Aorta (tissue), 5 donors: ENCODE measurements around the gene TECTA. TPM values are rescaled to one million over a fixed set of nuclear protein-coding genes. Genes with fewer than 3 reads are reported as not detected.

Experiments
- ATAC-seq: fragments of 200-7000 bp; cut with Tn5 transposase; one replicate; pipeline ENCODE4 v1.9.1; 2022; ENCODE audit warnings: moderate library complexity; ENCODE audit not compliant: low FRiP score
- DNase-seq, 2 donors: peaks; one replicate each; pipeline ENCODE4 v3.0.0-alpha.2; 2020
- H3K27ac ChIP-seq, 2 donors: one replicate each; pipeline ENCODE4 v1.5.1; 2013; ENCODE audit warnings: low read length in 2 of 2, mild to moderate bottlenecking in 2 of 2, moderate library complexity in 2 of 2, control low read depth in 1 of 2, inconsistent platforms in 1 of 2, low read depth in 1 of 2
- H3K27me3 ChIP-seq, 2 donors: one replicate each; pipeline ENCODE4 v1.6.1; 2013; ENCODE audit warnings: control low read depth in 1 of 2, low read length in 1 of 2, mild to moderate bottlenecking in 1 of 2, moderate library complexity in 1 of 2; ENCODE audit not compliant: insufficient read depth in 2 of 2, control insufficient read depth in 1 of 2
- H3K36me3 ChIP-seq, 2 donors: one replicate each; pipeline ENCODE4 v1.6.1; 2013; ENCODE audit warnings: control low read depth in 1 of 2, low read length in 1 of 2, mild to moderate bottlenecking in 1 of 2; ENCODE audit not compliant: insufficient read depth in 2 of 2, control insufficient read depth in 1 of 2
- H3K4me1 ChIP-seq, 2 donors: one replicate each; pipeline ENCODE4 v1.6.1; 2013; ENCODE audit warnings: low read length in 2 of 2, control low read depth in 1 of 2, mild to moderate bottlenecking in 1 of 2, moderate library complexity in 1 of 2; ENCODE audit not compliant: insufficient read depth in 2 of 2, control insufficient read depth in 1 of 2
- H3K4me3 ChIP-seq, 2 donors: one replicate each; pipeline ENCODE4 v1.5.1; 2013; ENCODE audit warnings: low read length in 2 of 2, control low read depth in 1 of 2, mild to moderate bottlenecking in 1 of 2
- H3K9me3 ChIP-seq: one replicate; pipeline ENCODE4 v1.6.1; 2013; ENCODE audit warnings: mild to moderate bottlenecking, low read length; ENCODE audit not compliant: control insufficient read depth
- WGBS, 2 donors: extraction: QIAGEN DNeasy Blood & Tissue Kit; methylation state at CpG; one replicate each; pipeline ENCODE4 v1.1.7; 2013; 5-methylcytosine and 5-hydroxymethylcytosine counted together
- intact Hi-C, 2 donors: fragments of 100-400 bp; cut with DNase I; formaldehyde crosslinking; loops; one replicate each; pipeline versions ENCODE4 v1.14.2 to v1.15.0; 2022
- polyA plus RNA-seq, 2 donors: library from polyadenylated mRNA; stranded (reverse); fragments of 200-250 nt; gene quantifications; one replicate each; pipeline ENCODE4 v1.2.3, GENCODE V29; 2013
- total RNA-seq, 2 donors: library from RNA; stranded (reverse); fragmentation: NEBNext Ultra II Directional; extraction: Animal tissue kit (Norgen Biotek cat#: 25700); gene quantifications; one replicate each; pipeline ENCODE4 v1.2.1, GENCODE V29; 2021
- donor health status: healthy with polysubstance abuse.
- donor health status: Bipolar disorder and iron deficiency.
- donor health status: DM: no; HTN: no; CAD: no.
- donor health status: DM: no; HTN: no; CAD: no.
- donor health status: DM: yes; HTN: yes; CAD: no.

Gene TECTA
- total and polyA plus RNA-seq, 4 donors: 0.63 to 0.95 (median 0.75) TPM; not detected in 1

- ATAC-seq (peak; percentile 82), DNase-seq (no peak)
- H3K4me1 ChIP-seq: no peaks in the 10 kb centered on the region
- 10 to 12% methylated on average over 13 of the region's 13 CpGs for WGBS, 2 donors
- intact Hi-C loops: loop anchor here (5.0 to 10.0 kb wide), 2 partner anchors 680 to 683 kb away; partner anchors contain the start of gene GRIK4 (in 2 of the 2)
- no peak overlapping the region for H3K4me3 ChIP-seq
- no peaks in the 10 kb centered on the region for H3K27me3 ChIP-seq
- H3K36me3 ChIP-seq: no peaks in the 10 kb centered on the region
- no peaks in the 10 kb centered on the region for H3K9me3 ChIP-seq
- no peak overlapping the region for H3K27ac ChIP-seq
Observed at GRCh38 chr11:121194731-121195596, 93.9 kb downstream of the TECTA start.

GRCh38 chr11:121198491-121198890, 97.4 kb downstream of the TECTA start:
- DNase-seq (no peak), ATAC-seq (no peak)
- Histone ChIP-seq H3K9me3 (no peaks in the 10 kb centered on the region), H3K4me1 (no peaks in the 10 kb centered on the region), H3K27me3 (no peaks in the 10 kb centered on the region), H3K27ac (no peak overlapping the region), H3K36me3 (no peaks in the 10 kb centered on the region), H3K4me3 (no peak overlapping the region)
- intact Hi-C loops: loop anchor here in 1 of 2 donors (10.0 kb wide), 1 partner anchor 684 kb away; the partner anchor contains the start of gene GRIK4
- 76 to 88% methylated on average over 5 of the region's 5 CpGs for WGBS, 2 donors

- H3K36me3 ChIP-seq: no peaks in the 10 kb centered on the region
- WGBS, 2 donors: 31 to 36% methylated on average over 3 of the region's 3 CpGs
- H3K4me3 ChIP-seq: no peak overlapping the region
- H3K27ac ChIP-seq: no peak overlapping the region
- no peak for ATAC-seq
- H3K27me3 ChIP-seq: no peaks in the 10 kb centered on the region
- no peaks in the 10 kb centered on the region for H3K4me1 ChIP-seq
- intact Hi-C loops: loop anchor here in 1 of 2 donors (10.0 kb wide), 1 partner anchor 685 kb away; the partner anchor contains the start of gene GRIK4
- no peak for DNase-seq
- no peaks in the 10 kb centered on the region for H3K9me3 ChIP-seq
Observed at GRCh38 chr11:121199516-121199915, 98.5 kb downstream of the TECTA start.

- Histone ChIP-seq H3K4me3 (no peak overlapping the region), H3K4me1 (no peaks in the 10 kb centered on the region), H3K27ac (no peak overlapping the region), H3K27me3 (no peaks in the 10 kb centered on the region), H3K9me3 (no peaks in the 10 kb centered on the region), H3K36me3 (no peaks in the 10 kb centered on the region)
- ATAC-seq: no peak
- intact Hi-C loops: no loop called here
- whole genome bisulfite sequencing, 2 donors: 15 to 26% methylated on average over 2 of the region's 2 CpGs
- no peak for DNase-seq
Observed at GRCh38 chr11:121206810-121207209, 105.8 kb downstream of the TECTA start.

GRCh38 chr11:121207485-121208115, 106.6 kb downstream of the TECTA start:
- no peak for DNase-seq
- Histone ChIP-seq H3K36me3 (no peaks in the 10 kb centered on the region), H3K4me1 (no peaks in the 10 kb centered on the region), H3K4me3 (no peak overlapping the region), H3K27me3 (no peaks in the 10 kb centered on the region), H3K9me3 (no peaks in the 10 kb centered on the region), H3K27ac (no peak overlapping the region)
- no peak for ATAC-seq
- intact Hi-C loops: no loop called here

GRCh38 chr11:121210445-121211080, 109.5 kb downstream of the TECTA start:
- intact Hi-C loops: no loop called here
- Histone ChIP-seq H3K4me1 (no peaks in the 10 kb centered on the region), H3K36me3 (no peaks in the 10 kb centered on the region), H3K27ac (no peak overlapping the region), H3K9me3 (no peaks in the 10 kb centered on the region), H3K27me3 (no peaks in the 10 kb centered on the region), H3K4me3 (no peak overlapping the region)
- no peak for DNase-seq
- no peak for ATAC-seq

- H3K36me3 ChIP-seq: no peaks in the 10 kb centered on the region
- H3K9me3 ChIP-seq: no peaks in the 10 kb centered on the region
- H3K27ac ChIP-seq: no peak overlapping the region
- H3K4me3 ChIP-seq: no peak overlapping the region
- no peaks in the 10 kb centered on the region for H3K4me1 ChIP-seq
- 79 to 85% methylated on average over 1 of the region's 1 CpG for WGBS, 2 donors
- no peak for DNase-seq
- ATAC-seq: no peak
- no peaks in the 10 kb centered on the region for H3K27me3 ChIP-seq
- intact Hi-C loops: no loop called here
Observed at GRCh38 chr11:121211626-121212025, 110.6 kb downstream of the TECTA start.

- H3K4me3 ChIP-seq: no peak overlapping the region
- no peak for ATAC-seq
- 83 to 86% methylated on average over 3 of the region's 3 CpGs for WGBS, 2 donors
Observed at GRCh38 chr11:121212536-121213361, 111.7 kb downstream of the TECTA start.

More at GRCh38 chr11:121212536-121213361, 111.7 kb downstream of the TECTA start:
- Histone ChIP-seq H3K27ac (no peak overlapping the region), H3K9me3 (no peaks in the 10 kb centered on the region), H3K4me1 (no peaks in the 10 kb centered on the region), H3K27me3 (no peaks in the 10 kb centered on the region), H3K36me3 (no peaks in the 10 kb centered on the region)
- intact Hi-C loops: no loop called here
- DNase-seq: no peak
